Body of pancreas (tissue), 4 donors: ENCODE results near the gene QRICH2. TPM values are rescaled to one million over a fixed set of nuclear protein-coding genes. Genes with fewer than 3 reads are reported as not detected.
"Not testable (repeated sequence)": the region's sequence is repeated elsewhere in the genome, so short reads cannot be mapped to it uniquely, and the experiment has no call there.

Source experiments
- ATAC-seq: fragments of 150-250 bp; one replicate; pipeline ENCODE4 v1.9.1; 2016
- DNase-seq, 4 donors: peaks; one replicate each; pipeline ENCODE4 v3.0.0-alpha.2; 2019
- H3K27ac ChIP-seq, 4 donors: fragments of 200-600 bp; sonication (generic); 1 replicate in 3 of 4; 2 replicates in 1 of 4; pipeline versions ENCODE4 v1.5.1 to v1.6.1; 2016 to 2019; ENCODE audit warnings: mild to moderate bottlenecking in 1 of 4, mixed read lengths in 1 of 4, moderate library complexity in 1 of 4
- H3K27me3 ChIP-seq, 2 donors: fragments of 200-600 bp; sonication (generic); one replicate each; pipeline ENCODE4 v1.6.0; 2016; ENCODE audit warnings: mild to moderate bottlenecking in 1 of 2
- H3K36me3 ChIP-seq, 2 donors: fragments of 200-600 bp; sonication (generic); replicated peaks in 1 of 2; 2 replicates each; pipeline ENCODE4 v1.5.1; 2016; ENCODE audit warnings: low read depth in 2 of 2; ENCODE audit not compliant: insufficient read depth in 1 of 2
- H3K4me1 ChIP-seq: fragments of 200-600 bp; sonication (generic); one replicate; pipeline ENCODE4 v1.6.0; 2016
- H3K4me3 ChIP-seq, 2 donors: fragments of 200-600 bp; sonication (generic); 1 replicate in 1 of 2; 2 replicates in 1 of 2; pipeline ENCODE4 v1.5.1; 2016 to 2019
- H3K9me3 ChIP-seq, 3 donors: fragments of 200-600 bp; sonication (generic); 1 replicate in 2 of 3; 2 replicates in 1 of 3; pipeline ENCODE4 v1.5.1; 2016
- CTCF ChIP-seq, 7 experiments: fragments of 450-650 bp in 4 of 7; fragments of 200-600 bp in 3 of 7; sonication (generic) in 3 of 7; IDR thresholded peaks; one replicate each; pipeline ENCODE4 v1.5.1; 2016 to 2019; ENCODE audit warnings: antibody characterized with exemption in 7 of 7
- POLR2A ChIP-seq, 3 donors: fragments of 450-650 bp; IDR thresholded peaks; one replicate each; pipeline ENCODE4 v1.6.1; 2016; ENCODE audit warnings: antibody characterized with exemption in 3 of 3, mild to moderate bottlenecking in 2 of 3
- WGBS, 2 donors: methylation state at CpG; one replicate each; pipeline ENCODE4 v1.1.5; 2017; 5-methylcytosine and 5-hydroxymethylcytosine counted together
- intact Hi-C: fragments of 100-400 bp; cut with DNase I; formaldehyde crosslinking; loops from one replicate; pipeline ENCODE4 v1.15.1; 2023
- total RNA-seq, 2 donors: library from RNA; depleted of rRNA; stranded (reverse); fragments of >200 nt; gene quantifications; one replicate each; pipeline ENCODE4 v1.1.0, GENCODE V29; 2016

The QRICH2 gene
- total RNA-seq, 2 donors from 2014 or later, result 0.66 to 1.6 TPM

GRCh38 chr17:76247304-76247703, 60.8 kb downstream of the QRICH2 start:
- TF ChIP-seq POLR2A (IDR thresholded peaks at IDR 0.05) (no peak), CTCF (IDR thresholded peaks at IDR 0.05) (no peak)
- 81 to 90% methylated on average over 8 of the region's 8 CpGs for WGBS, 2 donors
- Histone ChIP-seq H3K36me3 (no peaks in the 10 kb centered on the region), H3K27ac (no peak overlapping the region), H3K27me3 (no peaks in the 10 kb centered on the region), H3K4me1 (peaks cover 32% of the 10 kb centered on the region), H3K9me3 (no peaks in the 10 kb centered on the region), H3K4me3 (no peak overlapping the region)
- no peak for ATAC-seq
- no peak for DNase-seq
- intact Hi-C loops, result no loop called here

- Histone ChIP-seq H3K4me1 (peaks cover 30% of the 10 kb centered on the region), H3K27me3 (no peaks in the 10 kb centered on the region), H3K27ac (no peak overlapping the region), H3K4me3 (no peak overlapping the region), H3K9me3 (no peaks in the 10 kb centered on the region), H3K36me3 (no peaks in the 10 kb centered on the region)
- WGBS, 2 donors, result 65 to 66% methylated on average over 7 of the region's 7 CpGs
- intact Hi-C loops, result no loop called here
- no peak for TF ChIP-seq POLR2A (IDR thresholded peaks at IDR 0.05)
- no peak for TF ChIP-seq CTCF (IDR thresholded peaks at IDR 0.05)
- DNase-seq (peak in 1 of 4 donors; percentile 21), ATAC-seq (no peak)
Measured at GRCh38 chr17:76246080-76247066, 61.7 kb downstream of the QRICH2 start.

GRCh38 chr17:76244721-76245120, 63.4 kb downstream of the QRICH2 start:
- not testable (repeated sequence) for H3K4me3 ChIP-seq, ATAC-seq

GRCh38 chr17:76243826-76244679, 64.0 kb downstream of the QRICH2 start:
- no peaks in the 10 kb centered on the region for H3K9me3 ChIP-seq
- ATAC-seq (no peak), DNase-seq (no peak)
- TF ChIP-seq CTCF (IDR thresholded peaks at IDR 0.05) (no peak), POLR2A (IDR thresholded peaks at IDR 0.05) (no peak)
- WGBS, 2 donors, result 70 to 82% methylated on average over 11 to 12 of the region's 12 CpGs
- no peaks in the 10 kb centered on the region for H3K36me3 ChIP-seq
- no peak overlapping the region for H3K4me3 ChIP-seq
- peaks cover 38% of the 10 kb centered on the region for H3K4me1 ChIP-seq
- intact Hi-C loops, result no loop called here
- H3K27me3 ChIP-seq, result no peaks in the 10 kb centered on the region
- H3K27ac ChIP-seq, result no peak overlapping the region

More at GRCh38 chr17:76244721-76245120, 63.4 kb downstream of the QRICH2 start:
- DNase-seq, H3K27me3 ChIP-seq, H3K9me3 ChIP-seq, H3K27ac ChIP-seq, intact Hi-C loops, H3K36me3 ChIP-seq: not testable (repeated sequence)
- peaks cover 32% of the 10 kb centered on the region for H3K4me1 ChIP-seq
- WGBS, 2 donors, result 87 to 91% methylated on average over 8 of the region's 8 CpGs

- Histone ChIP-seq H3K36me3 (no peaks in the 10 kb centered on the region), H3K4me3 (no peak overlapping the region), H3K27me3 (no peaks in the 10 kb centered on the region), H3K9me3 (no peaks in the 10 kb centered on the region), H3K27ac (no peak overlapping the region), H3K4me1 (peaks cover 33% of the 10 kb centered on the region)
- ATAC-seq (no peak), DNase-seq (no peak)
- intact Hi-C loops, result no loop called here
- TF ChIP-seq CTCF (IDR thresholded peaks at IDR 0.05) (no peak), POLR2A (IDR thresholded peaks at IDR 0.05) (no peak)
- 87 to 96% methylated on average over 15 of the region's 15 CpGs for WGBS, 2 donors
Measured at GRCh38 chr17:76241691-76242255, 66.3 kb downstream of the QRICH2 start.
